ENCODE results near the gene INPP5A.

INPP5A gene

DNA sequence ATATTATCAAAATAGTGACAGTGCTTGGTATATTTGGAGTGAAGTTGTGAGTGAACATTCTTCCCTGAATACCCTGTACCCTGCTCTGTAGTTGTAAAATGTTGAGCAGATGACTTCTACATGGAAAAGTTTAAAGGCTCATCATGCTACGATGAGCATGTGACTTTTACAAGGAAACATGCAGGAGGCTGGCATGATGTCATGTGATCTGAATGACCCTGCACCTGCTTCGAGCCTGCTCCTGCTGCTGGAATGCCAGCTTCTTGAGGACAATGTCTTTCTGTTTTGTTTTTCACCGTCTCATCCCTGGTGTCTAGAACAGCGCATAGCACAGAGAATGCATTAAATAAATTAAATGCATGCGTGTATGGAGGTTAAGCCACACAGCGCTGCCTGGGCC, 5.4 kb upstream of the INPP5A start:
- TF ChIP-seq ARNTL (CRISPR knock-in tag; IDR thresholded peaks at IDR 0.05; ENCODE audit: borderline replicate concordance, low read depth) (no peak), ESRRG (CRISPR knock-in tag; IDR thresholded peaks at IDR 0.05) (no peak), SNAI2 (CRISPR knock-in tag; IDR thresholded peaks at IDR 0.05) (no peak), ISL1 (CRISPR knock-in tag; IDR thresholded peaks at IDR 0.05) (no peak), BACH2 (CRISPR knock-in tag; IDR thresholded peaks at IDR 0.05; ENCODE audit: borderline replicate concordance) (no peak), OSR1 (CRISPR knock-in tag; IDR thresholded peaks at IDR 0.05) (no peak), POU6F1 (CRISPR knock-in tag; IDR thresholded peaks at IDR 0.05; ENCODE audit: borderline replicate concordance, low read depth) (no peak), CREB5 (CRISPR knock-in tag; IDR thresholded peaks at IDR 0.05; ENCODE audit: low read depth) (no peak), ZNF565 (CRISPR knock-in tag; conservative IDR thresholded peaks at IDR 0.05; ENCODE audit: low read depth) (no peak), ZFP30 (CRISPR knock-in tag; IDR thresholded peaks at IDR 0.05) (no peak), TCF4 (CRISPR knock-in tag; IDR thresholded peaks at IDR 0.05; ENCODE audit: borderline replicate concordance) (no peak), ZC3H10 (CRISPR knock-in tag; IDR thresholded peaks at IDR 0.05) (no peak), ZNF8 (CRISPR knock-in tag; IDR thresholded peaks at IDR 0.05) (no peak), TOX (CRISPR knock-in tag; IDR thresholded peaks at IDR 0.05; ENCODE audit: borderline replicate concordance) (no peak), GLIS3 (CRISPR knock-in tag; IDR thresholded peaks at IDR 0.05) (no peak)
- TF ChIP-seq, protein P1, sequence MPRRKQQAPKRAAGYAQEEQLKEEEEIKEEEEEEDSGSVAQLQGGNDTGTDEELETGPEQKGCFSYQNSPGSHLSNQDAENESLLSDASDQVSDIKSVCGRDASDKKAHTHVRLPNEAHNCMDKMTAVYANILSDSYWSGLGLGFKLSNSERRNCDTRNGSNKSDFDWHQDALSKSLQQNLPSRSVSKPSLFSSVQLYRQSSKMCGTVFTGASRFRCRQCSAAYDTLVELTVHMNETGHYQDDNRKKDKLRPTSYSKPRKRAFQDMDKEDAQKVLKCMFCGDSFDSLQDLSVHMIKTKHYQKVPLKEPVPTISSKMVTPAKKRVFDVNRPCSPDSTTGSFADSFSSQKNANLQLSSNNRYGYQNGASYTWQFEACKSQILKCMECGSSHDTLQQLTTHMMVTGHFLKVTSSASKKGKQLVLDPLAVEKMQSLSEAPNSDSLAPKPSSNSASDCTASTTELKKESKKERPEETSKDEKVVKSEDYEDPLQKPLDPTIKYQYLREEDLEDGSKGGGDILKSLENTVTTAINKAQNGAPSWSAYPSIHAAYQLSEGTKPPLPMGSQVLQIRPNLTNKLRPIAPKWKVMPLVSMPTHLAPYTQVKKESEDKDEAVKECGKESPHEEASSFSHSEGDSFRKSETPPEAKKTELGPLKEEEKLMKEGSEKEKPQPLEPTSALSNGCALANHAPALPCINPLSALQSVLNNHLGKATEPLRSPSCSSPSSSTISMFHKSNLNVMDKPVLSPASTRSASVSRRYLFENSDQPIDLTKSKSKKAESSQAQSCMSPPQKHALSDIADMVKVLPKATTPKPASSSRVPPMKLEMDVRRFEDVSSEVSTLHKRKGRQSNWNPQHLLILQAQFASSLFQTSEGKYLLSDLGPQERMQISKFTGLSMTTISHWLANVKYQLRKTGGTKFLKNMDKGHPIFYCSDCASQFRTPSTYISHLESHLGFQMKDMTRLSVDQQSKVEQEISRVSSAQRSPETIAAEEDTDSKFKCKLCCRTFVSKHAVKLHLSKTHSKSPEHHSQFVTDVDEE (CRISPR knock-in tag; IDR thresholded peaks at IDR 0.05): no peak
- TF ChIP-seq, protein P2, sequence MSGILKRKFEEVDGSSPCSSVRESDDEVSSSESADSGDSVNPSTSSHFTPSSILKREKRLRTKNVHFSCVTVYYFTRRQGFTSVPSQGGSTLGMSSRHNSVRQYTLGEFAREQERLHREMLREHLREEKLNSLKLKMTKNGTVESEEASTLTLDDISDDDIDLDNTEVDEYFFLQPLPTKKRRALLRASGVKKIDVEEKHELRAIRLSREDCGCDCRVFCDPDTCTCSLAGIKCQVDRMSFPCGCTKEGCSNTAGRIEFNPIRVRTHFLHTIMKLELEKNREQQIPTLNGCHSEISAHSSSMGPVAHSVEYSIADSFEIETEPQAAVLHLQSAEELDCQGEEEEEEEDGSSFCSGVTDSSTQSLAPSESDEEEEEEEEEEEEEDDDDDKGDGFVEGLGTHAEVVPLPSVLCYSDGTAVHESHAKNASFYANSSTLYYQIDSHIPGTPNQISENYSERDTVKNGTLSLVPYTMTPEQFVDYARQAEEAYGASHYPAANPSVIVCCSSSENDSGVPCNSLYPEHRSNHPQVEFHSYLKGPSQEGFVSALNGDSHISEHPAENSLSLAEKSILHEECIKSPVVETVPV (CRISPR knock-in tag; IDR thresholded peaks at IDR 0.05): no peak
- TF ChIP-seq, protein P3, sequence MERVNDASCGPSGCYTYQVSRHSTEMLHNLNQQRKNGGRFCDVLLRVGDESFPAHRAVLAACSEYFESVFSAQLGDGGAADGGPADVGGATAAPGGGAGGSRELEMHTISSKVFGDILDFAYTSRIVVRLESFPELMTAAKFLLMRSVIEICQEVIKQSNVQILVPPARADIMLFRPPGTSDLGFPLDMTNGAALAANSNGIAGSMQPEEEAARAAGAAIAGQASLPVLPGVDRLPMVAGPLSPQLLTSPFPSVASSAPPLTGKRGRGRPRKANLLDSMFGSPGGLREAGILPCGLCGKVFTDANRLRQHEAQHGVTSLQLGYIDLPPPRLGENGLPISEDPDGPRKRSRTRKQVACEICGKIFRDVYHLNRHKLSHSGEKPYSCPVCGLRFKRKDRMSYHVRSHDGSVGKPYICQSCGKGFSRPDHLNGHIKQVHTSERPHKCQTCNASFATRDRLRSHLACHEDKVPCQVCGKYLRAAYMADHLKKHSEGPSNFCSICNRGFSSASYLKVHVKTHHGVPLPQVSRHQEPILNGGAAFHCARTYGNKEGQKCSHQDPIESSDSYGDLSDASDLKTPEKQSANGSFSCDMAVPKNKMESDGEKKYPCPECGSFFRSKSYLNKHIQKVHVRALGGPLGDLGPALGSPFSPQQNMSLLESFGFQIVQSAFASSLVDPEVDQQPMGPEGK (CRISPR knock-in tag; IDR thresholded peaks at IDR 0.05; ENCODE audit: borderline replicate concordance): no peak
- no peak for ATAC-seq

DNA sequence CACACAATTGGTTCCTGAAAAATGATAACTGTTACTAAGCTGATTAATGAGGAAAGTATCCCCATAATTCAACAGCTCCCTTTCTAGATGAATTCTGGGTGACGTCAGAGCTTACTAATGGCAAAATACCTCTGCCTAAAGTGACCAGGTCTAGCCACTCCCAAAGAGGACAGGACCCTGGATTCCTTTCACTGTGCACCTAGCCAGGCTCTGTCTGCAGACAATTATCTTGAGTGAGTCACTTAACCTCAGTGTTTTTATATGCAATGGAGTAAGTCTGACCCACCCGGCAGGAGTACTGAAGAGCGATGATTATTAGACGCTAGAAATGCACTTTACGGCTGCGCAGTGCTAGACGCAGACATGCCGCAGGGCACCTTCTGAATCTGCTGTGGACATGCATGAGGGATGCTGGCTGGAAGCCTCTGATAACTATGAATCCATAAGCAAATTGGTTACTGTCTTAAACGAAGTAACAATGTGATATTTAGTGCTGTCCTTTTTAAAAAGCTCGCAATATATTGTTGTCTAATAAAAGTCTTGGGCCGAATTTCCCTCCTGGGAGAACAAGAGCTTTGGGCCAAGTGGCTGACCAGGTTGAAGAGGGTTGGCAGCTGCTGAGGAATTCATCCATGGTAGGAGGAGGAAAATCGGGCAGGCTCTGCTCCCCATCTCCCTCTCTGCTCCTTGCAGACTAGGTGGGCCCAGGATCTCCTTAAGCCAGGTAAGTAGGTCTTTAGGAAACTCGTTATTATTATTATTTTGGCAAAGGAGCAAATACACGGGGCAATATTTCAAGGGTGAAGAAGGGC, 4.6 kb upstream of the INPP5A start:
- peak; percentile 14; the same call in 2 of the 3 replicates for ATAC-seq

More for the DNA sequence above, 4.6 kb upstream of the INPP5A start:
- TF ChIP-seq ZC3H10 (CRISPR knock-in tag; IDR thresholded peaks at IDR 0.05): no peak
- TF ChIP-seq ZFP3 (CRISPR knock-in tag; IDR thresholded peaks at IDR 0.05): no peak
- TF ChIP-seq OSR1 (CRISPR knock-in tag; IDR thresholded peaks at IDR 0.05): no peak
- TF ChIP-seq, protein P2 (CRISPR knock-in tag; IDR thresholded peaks at IDR 0.05): no peak
- TF ChIP-seq ESRRG (CRISPR knock-in tag; IDR thresholded peaks at IDR 0.05): no peak
- no peak for TF ChIP-seq PPARA (CRISPR knock-in tag; IDR thresholded peaks at IDR 0.05; ENCODE audit: borderline replicate concordance)
- no peak for TF ChIP-seq ISL1 (CRISPR knock-in tag; IDR thresholded peaks at IDR 0.05)
- no peak for TF ChIP-seq ZFP30 (CRISPR knock-in tag; IDR thresholded peaks at IDR 0.05)
- no peak for TF ChIP-seq SNAI2 (CRISPR knock-in tag; IDR thresholded peaks at IDR 0.05)
- no peak for TF ChIP-seq ZNF8 (CRISPR knock-in tag; IDR thresholded peaks at IDR 0.05)
- TF ChIP-seq ARNTL (CRISPR knock-in tag; IDR thresholded peaks at IDR 0.05; ENCODE audit: borderline replicate concordance, low read depth): no peak
- no peak for TF ChIP-seq RARB (CRISPR knock-in tag; IDR thresholded peaks at IDR 0.05)

All from SK-N-SH treated with all-trans-retinoic acid at 6 μM for 48 hours (cell line).